GM23338 (cell line): Measurements from ENCODE around the gene PKIB.

Source experiments
- CREB1 ChIP-seq: fragments of 250-450 bp; sonication (Bioruptor Pico); IDR thresholded peaks from 2 replicates; pipeline ENCODE4 v1.5.0; 2020; ENCODE audit warnings: low read depth, mild to moderate bottlenecking, moderate library complexity
- CTCF ChIP-seq, 2 experiments: fragments of 200-600 bp in 1 of 2; sonication (generic) in 1 of 2; conservative IDR thresholded peaks; 2 replicates each; pipeline versions ENCODE4 v1.5.1 to v1.6.1; 2016 to 2017; ENCODE audit warnings: antibody characterized with exemption in 2 of 2, low read depth in 2 of 2, mild to moderate bottlenecking in 2 of 2, moderate library complexity in 1 of 2
- ETS1 ChIP-seq: IDR thresholded peaks from 2 replicates; pipeline ENCODE4 v1.6.1; 2016; ENCODE audit warnings: antibody characterized with exemption
- EZH2 ChIP-seq: fragments of 200-600 bp; sonication (generic); IDR thresholded peaks from one replicate; pipeline ENCODE4 v1.8.0; 2017; ENCODE audit warnings: antibody characterized with exemption, mild to moderate bottlenecking, low read depth; ENCODE audit not compliant: unreplicated experiment
- EZH2phosphoT487 ChIP-seq: fragments of 200-600 bp; sonication (generic); IDR thresholded peaks from one replicate; pipeline ENCODE4 v1.8.1; 2018; ENCODE audit warnings: antibody characterized with exemption; ENCODE audit not compliant: unreplicated experiment
- JUNB ChIP-seq: IDR thresholded peaks from one replicate; pipeline ENCODE4 v1.6.1; 2016; ENCODE audit warnings: antibody characterized with exemption; ENCODE audit not compliant: unreplicated experiment
- NANOG ChIP-seq: IDR thresholded peaks from 2 replicates; pipeline ENCODE4 v1.6.1; 2016; ENCODE audit warnings: antibody characterized with exemption, borderline replicate concordance
- POLR2AphosphoS5 ChIP-seq: IDR thresholded peaks from 2 replicates; pipeline ENCODE4 v1.6.1; 2016; ENCODE audit warnings: antibody characterized with exemption, low read depth
- REST ChIP-seq: IDR thresholded peaks from one replicate; pipeline ENCODE4 v1.6.1; 2018; ENCODE audit warnings: antibody characterized with exemption; ENCODE audit not compliant: unreplicated experiment
- STAT1 ChIP-seq: IDR thresholded peaks from one replicate; pipeline ENCODE4 v1.6.1; 2016; ENCODE audit warnings: antibody characterized with exemption; ENCODE audit not compliant: unreplicated experiment
- ZNF114 ChIP-seq: fragments of 250-450 bp; sonication (Bioruptor Pico); IDR thresholded peaks from 2 replicates; pipeline ENCODE4 v1.5.0; 2020; ENCODE audit warnings: mild to moderate bottlenecking, moderate library complexity
- ZNF331 ChIP-seq: fragments of 250-450 bp; sonication (Bioruptor Pico); IDR thresholded peaks from 2 replicates; pipeline ENCODE4 v1.5.0; 2020; ENCODE audit warnings: low read depth, mild to moderate bottlenecking, moderate library complexity

- TF ChIP-seq CTCF (conservative IDR thresholded peaks at IDR 0.05; ENCODE audit: low read depth in 2 of 2) (no peak), POLR2AphosphoS5 (no peak), EZH2phosphoT487 (no peak), CREB1 (CRISPR knock-in tag) (no peak), ZNF331 (no peak), REST (no peak), EZH2 (no peak), JUNB (no peak), ETS1 (no peak), ZNF114 (no peak), STAT1 (no peak), NANOG (no peak)
Measured at GRCh38 chr6:122694602-122695001, 84.4 kb downstream of the PKIB start.
